Astrocyte of the cerebellum (primary cell): ENCODE data around the gene POLR3E.

Experiments used
- DNase-seq: peaks from one replicate; pipeline ENCODE4 v3.0.0-alpha.2; 2011; ENCODE audit warnings: low read depth
- H3K4me3 ChIP-seq: 2 replicates; pipeline ENCODE4 v1.5.1; 2011; ENCODE audit warnings: mild to moderate bottlenecking, low read depth, low read length, moderate library complexity
- in situ Hi-C: cut with HindIII; loops from 2 replicates; pipeline ENCODE4 v1.10.0; 2017; ENCODE audit warnings: low sequenced_read_pairs
- TF ChIP-seq, protein P1 (sequence below): IDR thresholded peaks from 2 replicates; pipeline ENCODE4 v1.5.1; 2012; ENCODE audit warnings: low read length, low read depth, moderate library complexity, mild to moderate bottlenecking; ENCODE audit errors: missing control alignments

Gene POLR3E

GRCh38 chr16:22357635-22357971 lies 60.4 kb downstream of the POLR3E start:
- in situ Hi-C loops, result no loop called here
- no peak for DNase-seq
- TF ChIP-seq, protein P1, sequence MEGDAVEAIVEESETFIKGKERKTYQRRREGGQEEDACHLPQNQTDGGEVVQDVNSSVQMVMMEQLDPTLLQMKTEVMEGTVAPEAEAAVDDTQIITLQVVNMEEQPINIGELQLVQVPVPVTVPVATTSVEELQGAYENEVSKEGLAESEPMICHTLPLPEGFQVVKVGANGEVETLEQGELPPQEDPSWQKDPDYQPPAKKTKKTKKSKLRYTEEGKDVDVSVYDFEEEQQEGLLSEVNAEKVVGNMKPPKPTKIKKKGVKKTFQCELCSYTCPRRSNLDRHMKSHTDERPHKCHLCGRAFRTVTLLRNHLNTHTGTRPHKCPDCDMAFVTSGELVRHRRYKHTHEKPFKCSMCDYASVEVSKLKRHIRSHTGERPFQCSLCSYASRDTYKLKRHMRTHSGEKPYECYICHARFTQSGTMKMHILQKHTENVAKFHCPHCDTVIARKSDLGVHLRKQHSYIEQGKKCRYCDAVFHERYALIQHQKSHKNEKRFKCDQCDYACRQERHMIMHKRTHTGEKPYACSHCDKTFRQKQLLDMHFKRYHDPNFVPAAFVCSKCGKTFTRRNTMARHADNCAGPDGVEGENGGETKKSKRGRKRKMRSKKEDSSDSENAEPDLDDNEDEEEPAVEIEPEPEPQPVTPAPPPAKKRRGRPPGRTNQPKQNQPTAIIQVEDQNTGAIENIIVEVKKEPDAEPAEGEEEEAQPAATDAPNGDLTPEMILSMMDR, result no peak
- H3K4me3 ChIP-seq, result no peak overlapping the region

- TF ChIP-seq, protein P1, result no peak
- no peak for DNase-seq
- in situ Hi-C loops, result no loop called here
- no peak overlapping the region for H3K4me3 ChIP-seq
Observed at GRCh38 chr16:22358000-22358399, 60.8 kb downstream of the POLR3E start.

GRCh38 chr16:22359679-22360078 lies 62.5 kb downstream of the POLR3E start:
- in situ Hi-C loops, result no loop called here
- TF ChIP-seq, protein P1, result no peak
- no peak overlapping the region for H3K4me3 ChIP-seq
- DNase-seq, result no peak

- TF ChIP-seq, protein P1, result no peak
- no peak overlapping the region for H3K4me3 ChIP-seq
- in situ Hi-C loops, result no loop called here
- DNase-seq, result no peak
Observed at GRCh38 chr16:22360963-22361659, 63.9 kb downstream of the POLR3E start.

DNA sequence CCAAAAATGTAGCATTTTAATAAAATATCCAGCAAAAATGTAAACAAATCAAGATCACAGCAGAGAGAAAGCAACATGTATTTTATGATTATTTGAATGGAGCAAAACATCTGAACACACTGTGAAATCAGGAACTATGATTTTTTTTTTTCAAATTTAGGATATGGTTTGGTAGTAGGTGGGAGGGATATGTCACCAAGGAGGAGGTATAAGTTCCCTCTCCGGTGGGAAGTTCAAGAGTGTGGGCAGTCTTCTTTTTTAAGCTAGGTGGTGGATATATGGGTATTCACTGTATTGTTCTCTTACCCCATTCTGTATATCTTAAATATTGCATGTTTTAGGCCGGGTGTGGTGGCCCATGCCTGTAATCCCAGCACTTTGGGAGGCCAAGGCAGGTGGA lies 67.0 kb downstream of the POLR3E start:
- DNase-seq, result no peak
- no peak overlapping the region for H3K4me3 ChIP-seq
- TF ChIP-seq, protein P1, result no peak
- in situ Hi-C loops, result no loop called here

- DNase-seq, result no peak
- H3K4me3 ChIP-seq, result no peak overlapping the region
- TF ChIP-seq, protein P1, result no peak
- in situ Hi-C loops, result no loop called here
Observed at GRCh38 chr16:22366371-22366770, 69.2 kb downstream of the POLR3E start.
